Activated T-cell treated with anti-CD3 and anti-CD28 coated beads for 24 hours (primary cell): ENCODE data around the gene CPD.

Source experiments
- DNase-seq: peaks from one replicate; pipeline ENCODE4 v3.0.0-alpha.2; 2020; ENCODE audit warnings: low read depth

The CPD gene

GRCh38 chr17:30354701-30355100 is 24.0 kb upstream of the CPD start:
- DNase-seq: no peak

- DNase-seq: no peak
Observed at GRCh38 chr17:30357476-30357875, 21.3 kb upstream of the CPD start.

- DNase-seq: no peak
Observed at GRCh38 chr17:30358055-30358760, 20.5 kb upstream of the CPD start.

- DNase-seq: no peak
Observed at GRCh38 chr17:30360086-30360808, 18.5 kb upstream of the CPD start.

GRCh38 chr17:30361766-30362279 is 16.9 kb upstream of the CPD start:
- no peak for DNase-seq

- peak; percentile 80 for DNase-seq
Observed at GRCh38 chr17:30363715-30364202, 15.0 kb upstream of the CPD start.

- no peak for DNase-seq
Observed at GRCh38 chr17:30366536-30366935, 12.2 kb upstream of the CPD start.

GRCh38 chr17:30368912-30369720 is 9.6 kb upstream of the CPD start:
- DNase-seq: no peak

- DNase-seq: no peak
Observed at GRCh38 chr17:30369995-30370394, 8.7 kb upstream of the CPD start.

GRCh38 chr17:30372755-30373154 is 6.0 kb upstream of the CPD start:
- no peak for DNase-seq

- DNase-seq: no peak
Observed at GRCh38 chr17:30375661-30376060, 3.1 kb upstream of the CPD start.

GRCh38 chr17:30376621-30377452 is 1.9 kb upstream of the CPD start:
- peak; percentile 46 for DNase-seq

GRCh38 chr17:30377574-30378240 is 1.0 kb upstream of the CPD start:
- DNase-seq: no peak

GRCh38 chr17:30378241-30378824 is 394 bp upstream of the CPD start:
- DNase-seq: peak; percentile 47

- no peak for DNase-seq
Observed at GRCh38 chr17:30379303-30379902, 676 bp downstream of the CPD start.

- DNase-seq: no peak
Observed at GRCh38 chr17:30379903-30380381, 1.2 kb downstream of the CPD start.

GRCh38 chr17:30380643-30381339 is 2.1 kb downstream of the CPD start:
- no peak for DNase-seq

- no peak for DNase-seq
Observed at GRCh38 chr17:30381340-30381659, 2.6 kb downstream of the CPD start.

GRCh38 chr17:30382345-30382744 is 3.6 kb downstream of the CPD start:
- DNase-seq: no peak
